Measurements from ENCODE around the gene RBMS1.

The RBMS1 gene

GRCh38 chr2:160227293-160227915 lies 266.2 kb downstream of the RBMS1 start:
- DNase-seq (ENCODE audit: low read depth, low spot score) = no peak
- no peaks in the 10 kb centered on the region for H3K4me1 ChIP-seq (ENCODE audit: control insufficient read depth, insufficient read depth, low read length)
- WGBS (ENCODE audit: insufficient coverage, insufficient read length) = no CpG with 5 or more reads among the region's 5 CpGs

GRCh38 chr2:160226367-160226766 lies 267.2 kb downstream of the RBMS1 start:
- Histone ChIP-seq H3K4me1 (ENCODE audit: control insufficient read depth, insufficient read depth, low read length) (no peaks in the 10 kb centered on the region), H3K27ac (ENCODE audit: low read length) (no peak overlapping the region), H3K27me3 (ENCODE audit: control insufficient read depth, insufficient read depth, low read length) (no peaks in the 10 kb centered on the region), H3K4me3 (ENCODE audit: low read length) (no peak overlapping the region), H3K36me3 (ENCODE audit: control insufficient read depth, insufficient read depth, low read length) (no peaks in the 10 kb centered on the region), H3K9me3 (ENCODE audit: control insufficient read depth, insufficient read depth, low read length) (no peaks in the 10 kb centered on the region)
- no CpG with 5 or more reads among the region's 5 CpGs for WGBS (ENCODE audit: insufficient coverage, insufficient read length)
- DNase-seq (ENCODE audit: low read depth, low spot score) = no peak

More at GRCh38 chr2:160227293-160227915, 266.2 kb downstream of the RBMS1 start:
- Histone ChIP-seq H3K27me3 (ENCODE audit: control insufficient read depth, insufficient read depth, low read length) (no peaks in the 10 kb centered on the region), H3K9me3 (ENCODE audit: control insufficient read depth, insufficient read depth, low read length) (no peaks in the 10 kb centered on the region), H3K27ac (ENCODE audit: low read length) (no peak overlapping the region), H3K4me3 (ENCODE audit: low read length) (no peak overlapping the region), H3K36me3 (ENCODE audit: control insufficient read depth, insufficient read depth, low read length) (no peaks in the 10 kb centered on the region)

GRCh38 chr2:160225722-160226121 lies 267.9 kb downstream of the RBMS1 start:
- H3K9me3 ChIP-seq (ENCODE audit: control insufficient read depth, insufficient read depth, low read length) = no peaks in the 10 kb centered on the region
- no peaks in the 10 kb centered on the region for H3K27me3 ChIP-seq (ENCODE audit: control insufficient read depth, insufficient read depth, low read length)
- H3K36me3 ChIP-seq (ENCODE audit: control insufficient read depth, insufficient read depth, low read length) = no peaks in the 10 kb centered on the region
- H3K27ac ChIP-seq (ENCODE audit: low read length) = no peak overlapping the region
- no CpG with 5 or more reads among the region's 4 CpGs for WGBS (ENCODE audit: insufficient coverage, insufficient read length)
- no peak for DNase-seq (ENCODE audit: low read depth, low spot score)
- H3K4me1 ChIP-seq (ENCODE audit: control insufficient read depth, insufficient read depth, low read length) = no peaks in the 10 kb centered on the region
- H3K4me3 ChIP-seq (ENCODE audit: low read length) = no peak overlapping the region

DNA sequence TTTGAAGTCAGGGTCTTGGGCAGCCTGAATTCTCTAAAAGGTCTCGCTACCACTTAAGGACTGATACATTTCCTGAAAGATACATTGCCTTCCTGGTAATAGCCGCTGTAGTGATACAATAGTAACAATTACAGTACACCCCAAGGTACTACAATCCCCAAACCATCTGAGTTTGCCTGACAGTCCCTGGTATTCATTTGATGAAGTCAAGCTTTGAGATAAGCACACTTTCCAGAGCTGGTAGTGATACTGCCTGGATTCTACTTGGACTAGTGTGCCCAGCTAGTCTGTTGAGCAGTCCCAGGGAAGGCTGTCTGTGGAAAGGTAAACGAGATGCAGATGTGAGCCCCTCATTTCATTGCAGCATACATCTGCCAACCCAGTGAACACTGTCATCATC lies 269.1 kb downstream of the RBMS1 start:
- no peak overlapping the region for H3K27ac ChIP-seq (ENCODE audit: low read length)
- H3K4me3 ChIP-seq (ENCODE audit: low read length) = no peak overlapping the region
- H3K27me3 ChIP-seq (ENCODE audit: control insufficient read depth, insufficient read depth, low read length) = no peaks in the 10 kb centered on the region
- H3K4me1 ChIP-seq (ENCODE audit: control insufficient read depth, insufficient read depth, low read length) = peaks cover 2% of the 10 kb centered on the region; the same call in 1 of the 2 replicates
- DNase-seq (ENCODE audit: low read depth, low spot score) = no peak
- no CpG with 5 or more reads among the region's 3 CpGs for WGBS (ENCODE audit: insufficient coverage, insufficient read length)
- H3K9me3 ChIP-seq (ENCODE audit: control insufficient read depth, insufficient read depth, low read length) = no peaks in the 10 kb centered on the region
- H3K36me3 ChIP-seq (ENCODE audit: control insufficient read depth, insufficient read depth, low read length) = no peaks in the 10 kb centered on the region

DNA sequence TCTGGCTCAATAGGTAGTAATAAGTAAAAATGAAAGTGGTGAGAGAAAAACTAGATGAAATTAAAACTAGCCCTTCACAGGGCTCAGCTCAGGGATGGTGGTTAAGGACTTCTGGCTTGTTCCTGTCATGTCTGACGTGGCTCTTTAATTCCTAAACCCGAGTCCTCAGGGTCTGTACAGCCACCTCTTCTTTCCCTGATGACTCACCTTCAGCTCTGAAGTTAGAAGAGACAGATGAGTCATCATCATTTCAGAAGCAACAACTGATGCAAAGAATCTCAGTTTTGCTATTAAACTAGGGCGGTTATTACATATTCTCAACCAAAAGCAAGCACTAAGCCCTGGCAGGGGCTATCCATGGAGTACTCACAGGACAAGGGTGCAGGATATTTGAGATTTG lies 269.5 kb downstream of the RBMS1 start:
- Histone ChIP-seq H3K27ac (ENCODE audit: low read length) (no peak overlapping the region), H3K9me3 (ENCODE audit: control insufficient read depth, insufficient read depth, low read length) (no peaks in the 10 kb centered on the region), H3K27me3 (ENCODE audit: control insufficient read depth, insufficient read depth, low read length) (no peaks in the 10 kb centered on the region), H3K4me3 (ENCODE audit: low read length) (no peak overlapping the region), H3K4me1 (ENCODE audit: control insufficient read depth, insufficient read depth, low read length) (peaks cover 2% of the 10 kb centered on the region; the same call in 1 of the 2 replicates), H3K36me3 (ENCODE audit: control insufficient read depth, insufficient read depth, low read length) (no peaks in the 10 kb centered on the region)
- DNase-seq (ENCODE audit: low read depth, low spot score) = no peak
- WGBS (ENCODE audit: insufficient coverage, insufficient read length) = no CpG with 5 or more reads among the region's 3 CpGs

- Histone ChIP-seq H3K36me3 (ENCODE audit: control insufficient read depth, insufficient read depth, low read length) (no peaks in the 10 kb centered on the region), H3K4me3 (ENCODE audit: low read length) (no peak overlapping the region), H3K4me1 (ENCODE audit: control insufficient read depth, insufficient read depth, low read length) (peaks cover 2% of the 10 kb centered on the region; the same call in 1 of the 2 replicates), H3K27ac (ENCODE audit: low read length) (no peak overlapping the region), H3K27me3 (ENCODE audit: control insufficient read depth, insufficient read depth, low read length) (no peaks in the 10 kb centered on the region), H3K9me3 (ENCODE audit: control insufficient read depth, insufficient read depth, low read length) (no peaks in the 10 kb centered on the region)
- no peak for DNase-seq (ENCODE audit: low read depth, low spot score)
- no CpG with 5 or more reads among the region's 3 CpGs for WGBS (ENCODE audit: insufficient coverage, insufficient read length)
Measured at GRCh38 chr2:160223560-160223959, 270.0 kb downstream of the RBMS1 start.

- Histone ChIP-seq H3K36me3 (ENCODE audit: control insufficient read depth, insufficient read depth, low read length) (no peaks in the 10 kb centered on the region), H3K4me1 (ENCODE audit: control insufficient read depth, insufficient read depth, low read length) (peaks cover 2% of the 10 kb centered on the region; the same call in 1 of the 2 replicates), H3K27me3 (ENCODE audit: control insufficient read depth, insufficient read depth, low read length) (no peaks in the 10 kb centered on the region), H3K27ac (ENCODE audit: low read length) (no peak overlapping the region), H3K4me3 (ENCODE audit: low read length) (no peak overlapping the region), H3K9me3 (ENCODE audit: control insufficient read depth, insufficient read depth, low read length) (no peaks in the 10 kb centered on the region)
- no CpG with 5 or more reads among the region's 7 CpGs for WGBS (ENCODE audit: insufficient coverage, insufficient read length)
- no peak for DNase-seq (ENCODE audit: low read depth, low spot score)
Measured at GRCh38 chr2:160222546-160223283, 270.9 kb downstream of the RBMS1 start.
